HEK293T (cell line): ENCODE data around the gene AGBL1.

Source experiments
- CTCF ChIA-PET: fragments of 350-600 bp; formaldehyde crosslinking; extraction: SDS; loops from one replicate; lab custom pipeline; 2021; ENCODE audit warnings: antibody characterized with exemption, inconsistent platforms; lab: Yijun Ruan, JAX
- POLR2A ChIA-PET: fragments of 350-600 bp; formaldehyde crosslinking; extraction: SDS; loops from one replicate; lab custom pipeline; 2020; ENCODE audit warnings: antibody characterized with exemption, inconsistent platforms; lab: Yijun Ruan, JAX
- DNase-seq: peaks from one replicate; pipeline ENCODE4 v3.0.0; 2012; ENCODE audit warnings: mixed read lengths; ENCODE audit errors: extremely low spot score
- BHLHE40 ChIP-seq: fragments of 450-650 bp; IDR thresholded peaks from 2 replicates; pipeline ENCODE4 v1.6.1; 2016; ENCODE audit warnings: mild to moderate bottlenecking, moderate library complexity, borderline replicate concordance
- L3MBTL2 ChIP-seq: fragments of 450-650 bp; conservative IDR thresholded peaks from 2 replicates; pipeline ENCODE4 v1.6.1; 2016; ENCODE audit warnings: mild to moderate bottlenecking
- LEF1 ChIP-seq: fragments of 450-650 bp; IDR thresholded peaks from 2 replicates; pipeline ENCODE4 v1.6.1; 2017; ENCODE audit warnings: mild to moderate bottlenecking, borderline replicate concordance
- NFRKB ChIP-seq: fragments of 450-650 bp; IDR thresholded peaks from 2 replicates; pipeline ENCODE4 v1.6.1; 2016; ENCODE audit warnings: mild to moderate bottlenecking, moderate library complexity

The AGBL1 gene

DNA sequence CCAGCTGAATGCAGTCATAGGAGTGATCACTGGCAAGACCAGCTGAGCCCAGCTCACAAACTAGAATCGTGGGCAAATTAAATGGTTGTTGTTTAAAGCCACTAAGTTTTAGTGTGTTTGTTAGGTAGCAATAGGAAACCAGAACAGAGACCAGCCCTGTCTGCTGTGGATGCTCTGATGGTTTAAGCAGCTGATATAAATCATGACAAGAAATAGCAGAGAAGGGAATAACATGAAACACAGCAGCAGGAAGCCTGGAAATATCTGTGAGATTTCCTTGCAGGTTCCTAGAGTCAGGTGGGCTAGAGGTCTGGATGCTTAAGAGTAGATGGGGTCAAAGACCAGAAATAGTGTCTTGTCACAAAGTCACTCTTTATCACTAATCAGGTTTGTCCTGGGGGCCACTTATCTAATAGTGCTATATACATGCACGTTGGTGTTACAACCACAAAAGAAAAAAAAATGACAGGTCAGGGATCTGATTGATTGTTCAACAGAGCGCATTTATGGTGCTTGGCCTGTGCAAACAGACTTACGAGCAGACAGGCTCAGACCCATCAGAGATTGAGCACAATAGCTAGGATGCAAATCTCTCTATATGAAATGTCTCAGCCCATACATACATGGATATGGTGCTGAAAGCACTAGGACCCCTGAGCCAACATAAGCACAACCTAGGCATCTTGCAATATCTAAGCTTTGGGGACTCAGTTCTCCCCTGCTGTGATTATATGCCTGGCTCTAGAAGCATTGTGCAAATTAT is 967.7 kb downstream of the AGBL1 start:
- DNase-seq = no peak
- ChIA-PET POLR2A (no interaction called here), CTCF (no interaction called here)
- TF ChIP-seq LEF1 (no peak), BHLHE40 (no peak), L3MBTL2 (no peak), NFRKB (no peak)
